Thyroid gland (tissue), 4 donors: ENCODE data around the gene ARID4A. TPM values are rescaled to one million over a fixed set of nuclear protein-coding genes. Genes with fewer than 3 reads are reported as not detected.
"Not testable (repeated sequence)": the region's sequence is repeated elsewhere in the genome, so short reads cannot be mapped to it uniquely, and the experiment has no call there.

Experiments
- DNase-seq, 2 donors: peaks; one replicate each; pipeline ENCODE4 v3.0.0-alpha.2; 2019
- H3K27ac ChIP-seq, 3 donors: fragments of 200-600 bp; sonication (generic); 1 replicate in 2 of 3; 2 replicates in 1 of 3; pipeline ENCODE4 v1.5.1; 2016 to 2019; ENCODE audit warnings: mild to moderate bottlenecking in 1 of 3, moderate library complexity in 1 of 3
- H3K27me3 ChIP-seq: fragments of 200-600 bp; sonication (generic); one replicate; pipeline ENCODE4 v1.5.1; 2019
- H3K36me3 ChIP-seq, 2 donors: fragments of 200-600 bp; sonication (generic); one replicate each; pipeline ENCODE4 v1.5.1; 2016 to 2019
- H3K4me1 ChIP-seq, 2 donors: fragments of 200-600 bp; sonication (generic); one replicate each; pipeline ENCODE4 v1.5.1; 2017 to 2019
- H3K4me3 ChIP-seq, 3 donors: fragments of 200-600 bp; sonication (generic); replicated peaks in 1 of 3; 1 replicate in 2 of 3; 2 replicates in 1 of 3; pipeline ENCODE4 v1.5.1; 2016; ENCODE audit warnings: mild to moderate bottlenecking in 1 of 3
- H3K9me3 ChIP-seq: fragments of 200-600 bp; sonication (generic); one replicate; pipeline ENCODE4 v1.5.1; 2017
- POLR2A ChIP-seq, 2 donors: fragments of 450-650 bp; IDR thresholded peaks; one replicate each; pipeline ENCODE4 v1.6.1; 2017; ENCODE audit warnings: antibody characterized with exemption in 2 of 2, mild to moderate bottlenecking in 2 of 2, moderate library complexity in 1 of 2
- WGBS, 2 donors: methylation state at CpG; one replicate each; pipeline ENCODE4 v1.1.5; 2017; 5-methylcytosine and 5-hydroxymethylcytosine counted together
- intact Hi-C: fragments of 100-400 bp; cut with DNase I; formaldehyde crosslinking; loops from one replicate; pipeline ENCODE4 v1.15.1; 2023
- small RNA-seq: library from RNA; depleted of rRNA; stranded (forward); fragments of <200 nt; gene quantifications from one replicate; pipeline ENCODE3, GENCODE V24; 2016
- total RNA-seq, 4 donors: library from RNA; depleted of rRNA; stranded (reverse); fragments of >200 nt; gene quantifications; one replicate each; pipeline ENCODE4 v1.2.3, GENCODE V29; 2016
- TF ChIP-seq, protein P1 (sequence below), 6 experiments: fragments of 200-600 bp in 3 of 6; fragments of 450-650 bp in 3 of 6; sonication (generic) in 3 of 6; IDR thresholded peaks; one replicate each; pipeline ENCODE4 v1.5.1; 2016 to 2019; ENCODE audit warnings: antibody characterized with exemption in 6 of 6, mild to moderate bottlenecking in 2 of 6, inconsistent platforms in 1 of 6, moderate library complexity in 1 of 6

The ARID4A gene
- total RNA-seq, 4 donors from 2014 or later: 17.1 to 18.7 (median 17.6) TPM

GRCh38 chr14:58408681-58409215, 110.4 kb downstream of the ARID4A start:
- TF ChIP-seq, protein P1, sequence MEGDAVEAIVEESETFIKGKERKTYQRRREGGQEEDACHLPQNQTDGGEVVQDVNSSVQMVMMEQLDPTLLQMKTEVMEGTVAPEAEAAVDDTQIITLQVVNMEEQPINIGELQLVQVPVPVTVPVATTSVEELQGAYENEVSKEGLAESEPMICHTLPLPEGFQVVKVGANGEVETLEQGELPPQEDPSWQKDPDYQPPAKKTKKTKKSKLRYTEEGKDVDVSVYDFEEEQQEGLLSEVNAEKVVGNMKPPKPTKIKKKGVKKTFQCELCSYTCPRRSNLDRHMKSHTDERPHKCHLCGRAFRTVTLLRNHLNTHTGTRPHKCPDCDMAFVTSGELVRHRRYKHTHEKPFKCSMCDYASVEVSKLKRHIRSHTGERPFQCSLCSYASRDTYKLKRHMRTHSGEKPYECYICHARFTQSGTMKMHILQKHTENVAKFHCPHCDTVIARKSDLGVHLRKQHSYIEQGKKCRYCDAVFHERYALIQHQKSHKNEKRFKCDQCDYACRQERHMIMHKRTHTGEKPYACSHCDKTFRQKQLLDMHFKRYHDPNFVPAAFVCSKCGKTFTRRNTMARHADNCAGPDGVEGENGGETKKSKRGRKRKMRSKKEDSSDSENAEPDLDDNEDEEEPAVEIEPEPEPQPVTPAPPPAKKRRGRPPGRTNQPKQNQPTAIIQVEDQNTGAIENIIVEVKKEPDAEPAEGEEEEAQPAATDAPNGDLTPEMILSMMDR (IDR thresholded peaks at IDR 0.05): no peak
- TF ChIP-seq POLR2A (IDR thresholded peaks at IDR 0.05): no peak
- WGBS, 2 donors: 97% methylated on average over 3 of the region's 3 CpGs
- H3K4me1 ChIP-seq: no peaks in the 10 kb centered on the region
- no peaks in the 10 kb centered on the region for H3K9me3 ChIP-seq
- H3K27me3 ChIP-seq: no peaks in the 10 kb centered on the region
- H3K4me3 ChIP-seq: no peak overlapping the region
- no peak overlapping the region for H3K27ac ChIP-seq
- H3K36me3 ChIP-seq: peaks cover 11 to 42% of the 10 kb centered on the region in 2 donors
- DNase-seq: no peak
- intact Hi-C loops: no loop called here

GRCh38 chr14:58414845-58415244, 116.5 kb downstream of the ARID4A start:
- no peaks in the 10 kb centered on the region for H3K9me3 ChIP-seq
- H3K4me3 ChIP-seq: no peak overlapping the region
- H3K27ac ChIP-seq: no peak overlapping the region
- 88 to 100% methylated on average over 1 of the region's 1 CpG for WGBS, 2 donors
- H3K36me3 ChIP-seq: peaks cover 22% of the 10 kb centered on the region in 2 donors
- no peak for DNase-seq
- no peaks in the 10 kb centered on the region for H3K27me3 ChIP-seq
- intact Hi-C loops: no loop called here
- H3K4me1 ChIP-seq: no peaks in the 10 kb centered on the region
- TF ChIP-seq, protein P1 (IDR thresholded peaks at IDR 0.05): no peak
- TF ChIP-seq POLR2A (IDR thresholded peaks at IDR 0.05): no peak

DNA sequence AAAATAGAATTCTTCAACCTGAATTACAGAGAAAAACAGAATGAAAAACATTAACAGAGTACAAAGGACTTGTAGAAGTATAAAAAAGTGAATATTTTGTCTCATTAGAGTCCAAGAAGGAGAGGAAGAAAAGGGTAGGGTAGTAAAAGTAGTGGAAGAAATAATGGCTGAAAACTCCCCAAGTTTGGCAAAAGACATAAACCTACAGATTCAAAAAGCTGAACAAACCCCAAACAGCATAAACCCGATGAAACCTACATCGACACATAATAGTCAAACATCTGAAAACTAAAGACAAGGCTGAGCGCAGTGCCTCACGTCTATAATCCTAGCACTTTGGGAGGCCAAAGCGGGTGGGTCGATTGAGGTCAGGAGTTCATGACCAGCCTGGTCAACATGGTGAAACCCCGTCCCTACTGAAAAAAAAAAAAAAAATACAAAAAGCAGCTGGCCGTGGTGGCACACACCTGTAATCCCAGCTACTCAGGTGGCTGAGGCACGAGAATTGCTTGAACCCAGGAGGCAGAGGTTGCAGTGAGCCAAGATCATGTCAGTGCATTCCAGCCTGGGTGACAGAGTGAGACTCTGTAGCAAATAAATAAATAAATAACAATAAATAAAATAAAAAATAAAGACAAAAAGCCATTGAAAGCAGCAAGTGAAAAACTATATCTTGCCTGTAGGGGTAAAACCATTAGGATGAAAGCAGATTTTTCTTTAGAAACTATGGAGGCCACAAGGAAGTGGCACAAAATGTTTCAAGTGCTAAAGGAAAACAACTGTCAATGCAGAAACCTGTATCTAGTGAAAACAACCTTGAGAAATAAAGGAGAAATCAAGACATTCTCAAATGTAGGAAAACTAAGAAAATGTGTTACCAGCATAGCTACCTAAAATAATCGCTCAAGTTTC, 117.5 kb downstream of the ARID4A start:
- Histone ChIP-seq H3K27me3 (no peaks in the 10 kb centered on the region), H3K36me3 (peaks cover 13 to 22% of the 10 kb centered on the region in 2 donors), H3K27ac (no peak overlapping the region), H3K4me3 (no peak overlapping the region), H3K9me3 (no peaks in the 10 kb centered on the region), H3K4me1 (no peaks in the 10 kb centered on the region)
- intact Hi-C loops: no loop called here
- DNase-seq: no peak
- TF ChIP-seq POLR2A (IDR thresholded peaks at IDR 0.05): no peak
- TF ChIP-seq, protein P1 (IDR thresholded peaks at IDR 0.05): no peak
- 95 to 98% methylated on average over 10 of the region's 10 CpGs for WGBS, 2 donors

- H3K4me1 ChIP-seq, H3K27me3 ChIP-seq, H3K9me3 ChIP-seq, H3K4me3 ChIP-seq, DNase-seq, H3K27ac ChIP-seq, intact Hi-C loops: not testable (repeated sequence)
- WGBS, 2 donors: 95 to 100% methylated on average over 1 of the region's 1 CpG
- peaks cover 8 to 21% of the 10 kb centered on the region in 2 donors for H3K36me3 ChIP-seq
Observed at GRCh38 chr14:58416934-58417333, 118.6 kb downstream of the ARID4A start.

Small RNA genes lying within 50 kb of the gene (small RNA-seq; reads per million reads assigned to genes)
- not detected for gene RNU6-341P

Other genes with a start within 250 kb of the ARID4A start
- gene ARMH4, start 146.3 kb upstream of the ARID4A start, total RNA-seq: 1 to 10 TPM; 4.2 to 7.5 (median 7.0) TPM
- 10 to 100 TPM; 59.8 to 79.1 (median 69.0) TPM for gene ACTR10, start 98.4 kb upstream of the ARID4A start, total RNA-seq
- gene PSMA3, start 53.7 kb upstream of the ARID4A start, total RNA-seq: 100 to 1,000 TPM in 3 of 4 donors, 10 to 100 TPM in 1; 98.6 to 151 (median 131) TPM
- gene TOMM20L, start 97.4 kb downstream of the ARID4A start, total RNA-seq: not detected
- 10 to 100 TPM; 40.4 to 87.2 (median 59.8) TPM for gene TIMM9, start 129.0 kb downstream of the ARID4A start, total RNA-seq
- 10 to 100 TPM; 18.7 to 26.3 (median 21.2) TPM for gene KIAA0586, start 129.2 kb downstream of the ARID4A start, total RNA-seq